Umbilical cord (tissue), 2 donors: Measurements from ENCODE around the gene CHID1. TPM values are rescaled to one million over a fixed set of nuclear protein-coding genes. Genes with fewer than 3 reads are reported as not detected.
A peak's percentile ranks its signal among the peaks of the same experiment; 100 is the strongest.

ENCODE experiments used
- DNase-seq: peaks from one replicate; pipeline ENCODE4 v3.0.0-alpha.2; 2015; ENCODE audit warnings: low spot score
- total RNA-seq: library from RNA; depleted of rRNA; stranded (reverse); fragments of >200 nt; gene quantifications from one replicate; pipeline ENCODE4 v1.2.3, GENCODE V29; 2014; ENCODE audit warnings: low replicate concordance; ENCODE audit not compliant: insufficient read depth

Gene CHID1
- total RNA-seq, 1 donor from 2014 or later: 69.6 TPM

- DNase-seq: no peak
Observed at GRCh38 chr11:910044-910588, 494 bp downstream of the CHID1 start.

DNA sequence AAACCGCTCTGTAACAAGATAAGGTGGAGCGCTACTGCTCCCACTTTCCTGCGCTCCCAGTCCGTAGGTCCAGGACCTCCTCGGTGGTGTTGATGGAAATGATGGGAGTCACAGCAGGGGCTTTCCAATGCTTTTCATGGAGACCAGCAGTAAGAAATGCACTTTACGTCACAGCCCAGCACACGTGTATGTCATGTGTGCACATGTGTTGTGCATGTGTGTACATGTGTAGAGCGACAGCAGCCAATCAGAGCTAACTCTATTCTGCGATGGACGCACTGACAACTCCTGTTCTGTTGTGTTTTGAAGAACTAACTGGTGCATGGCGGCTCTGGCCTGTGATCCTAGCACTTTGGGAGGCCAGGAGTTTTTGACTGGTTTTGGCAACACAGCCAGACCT is 1.2 kb downstream of the CHID1 start:
- DNase-seq: no peak

- no peak for DNase-seq
Observed at GRCh38 chr11:908273-908672, 2.3 kb downstream of the CHID1 start.

- DNase-seq: no peak
Observed at GRCh38 chr11:907668-908067, 2.9 kb downstream of the CHID1 start.

GRCh38 chr11:905952-906351 is 4.7 kb downstream of the CHID1 start:
- DNase-seq: no peak

- DNase-seq: no peak
Observed at GRCh38 chr11:904380-904779, 6.2 kb downstream of the CHID1 start.

GRCh38 chr11:901452-902061 is 9.1 kb downstream of the CHID1 start:
- DNase-seq: no peak

DNA sequence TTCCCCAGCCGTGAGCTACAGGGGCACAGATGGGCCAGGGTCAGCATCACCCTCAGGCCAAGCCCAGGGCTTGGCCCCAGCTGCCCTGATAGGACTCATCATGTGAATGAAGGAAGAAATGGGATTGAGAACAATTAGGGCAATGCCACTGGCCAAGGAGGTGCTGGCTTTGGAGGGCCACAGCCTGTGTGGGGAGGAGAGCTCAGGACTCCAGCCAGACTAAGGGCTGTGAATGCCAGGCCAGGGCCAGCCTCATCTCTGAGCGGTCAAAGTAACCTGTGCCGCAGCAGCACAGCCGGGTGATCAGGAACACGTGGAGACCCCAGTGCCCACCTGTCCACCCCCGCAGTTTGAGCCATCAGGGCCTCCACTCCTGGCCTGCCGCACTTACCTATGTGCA is 10.1 kb downstream of the CHID1 start:
- no peak for DNase-seq

GRCh38 chr11:899724-900123 is 10.9 kb downstream of the CHID1 start:
- DNase-seq: no peak

- DNase-seq: peak; percentile 21
Observed at GRCh38 chr11:898540-899190, 11.9 kb downstream of the CHID1 start.

- peak; percentile 64 for DNase-seq
Observed at GRCh38 chr11:898143-898511, 12.5 kb downstream of the CHID1 start.

DNA sequence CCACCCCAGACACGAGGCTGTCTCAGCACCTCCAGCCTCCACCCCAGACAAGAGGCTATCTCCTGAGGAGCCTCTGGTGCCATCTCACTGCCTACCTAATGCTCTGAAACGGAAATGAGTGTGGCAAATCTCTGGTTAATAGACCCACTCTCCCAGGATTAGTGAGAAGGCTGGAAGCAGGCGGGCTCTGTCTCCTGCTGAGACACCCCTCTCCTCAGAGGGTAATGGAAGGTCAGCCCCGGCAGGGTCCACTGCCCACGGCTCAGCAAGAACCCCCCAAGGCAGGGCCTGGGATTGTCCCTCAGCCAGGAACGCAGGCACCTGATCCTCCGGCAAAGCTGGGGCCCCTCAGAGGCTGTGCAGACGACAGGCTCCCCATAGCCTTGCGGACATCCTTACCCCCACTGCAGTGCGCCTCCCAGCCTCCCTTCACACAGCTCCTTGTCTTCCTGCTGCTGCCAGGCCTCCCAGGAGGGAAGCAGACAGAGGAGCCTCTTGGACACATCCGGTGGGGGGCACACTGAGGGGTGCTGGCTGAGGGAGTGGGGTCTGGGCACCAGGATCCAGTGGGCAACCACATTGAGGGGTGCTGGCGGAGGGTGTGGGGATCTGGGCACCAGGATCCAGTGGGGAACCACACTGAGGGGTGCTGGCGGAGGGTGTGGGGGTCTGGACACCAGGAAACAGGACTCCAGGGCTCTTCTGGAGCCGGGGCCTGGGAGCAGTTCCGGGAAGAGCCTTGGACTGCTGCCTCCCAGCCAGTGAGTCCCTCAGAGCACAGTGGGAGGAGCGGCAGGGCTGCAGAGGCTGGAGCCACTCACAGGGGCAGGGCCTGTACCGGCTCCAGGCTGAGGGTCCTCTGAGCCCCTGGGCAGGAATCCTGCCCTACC is 13.1 kb downstream of the CHID1 start:
- peak; percentile 21 for DNase-seq

GRCh38 chr11:895331-896110 is 15.1 kb downstream of the CHID1 start:
- DNase-seq: no peak

- no peak for DNase-seq
Observed at GRCh38 chr11:894575-895201, 15.9 kb downstream of the CHID1 start.

DNA sequence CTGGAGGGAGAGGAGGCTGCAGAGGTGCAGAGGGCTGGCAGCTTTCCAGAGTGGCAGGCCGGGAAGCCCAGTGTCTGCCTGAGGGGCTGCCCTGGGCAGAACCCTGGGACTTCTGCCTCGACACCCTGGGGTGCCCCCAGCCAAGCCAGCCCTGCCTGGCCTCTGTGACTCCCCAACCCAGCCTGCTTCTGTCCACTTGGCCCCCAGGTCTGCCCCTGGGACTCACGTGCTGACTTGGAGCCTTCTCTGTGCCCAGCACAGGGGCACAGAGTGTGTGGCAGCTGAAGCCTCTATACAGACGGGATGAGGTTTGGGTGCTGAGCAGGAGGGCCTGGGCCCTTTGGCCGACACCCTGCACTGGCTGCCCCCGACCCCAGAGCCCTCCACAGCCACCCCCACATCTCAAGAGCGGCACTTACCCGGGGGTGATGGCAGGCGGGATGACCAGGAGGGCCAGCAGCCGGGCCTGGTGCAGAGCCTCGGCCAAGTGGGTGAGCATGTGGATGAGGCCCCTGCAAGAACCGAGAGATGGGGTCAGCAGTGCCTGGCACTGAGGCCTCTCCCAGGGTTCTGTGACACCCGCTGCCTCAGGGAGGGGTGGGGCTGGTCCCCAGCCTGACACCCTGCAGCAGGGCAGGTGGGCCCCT is 17.5 kb downstream of the CHID1 start:
- DNase-seq: no peak

- DNase-seq: no peak
Observed at GRCh38 chr11:890794-891540, 19.6 kb downstream of the CHID1 start.

GRCh38 chr11:889687-890475 is 20.7 kb downstream of the CHID1 start:
- no peak for DNase-seq

- no peak for DNase-seq
Observed at GRCh38 chr11:889257-889656, 21.4 kb downstream of the CHID1 start.
